ENCODE measurements around the gene RAD18.

The RAD18 gene

DNA sequence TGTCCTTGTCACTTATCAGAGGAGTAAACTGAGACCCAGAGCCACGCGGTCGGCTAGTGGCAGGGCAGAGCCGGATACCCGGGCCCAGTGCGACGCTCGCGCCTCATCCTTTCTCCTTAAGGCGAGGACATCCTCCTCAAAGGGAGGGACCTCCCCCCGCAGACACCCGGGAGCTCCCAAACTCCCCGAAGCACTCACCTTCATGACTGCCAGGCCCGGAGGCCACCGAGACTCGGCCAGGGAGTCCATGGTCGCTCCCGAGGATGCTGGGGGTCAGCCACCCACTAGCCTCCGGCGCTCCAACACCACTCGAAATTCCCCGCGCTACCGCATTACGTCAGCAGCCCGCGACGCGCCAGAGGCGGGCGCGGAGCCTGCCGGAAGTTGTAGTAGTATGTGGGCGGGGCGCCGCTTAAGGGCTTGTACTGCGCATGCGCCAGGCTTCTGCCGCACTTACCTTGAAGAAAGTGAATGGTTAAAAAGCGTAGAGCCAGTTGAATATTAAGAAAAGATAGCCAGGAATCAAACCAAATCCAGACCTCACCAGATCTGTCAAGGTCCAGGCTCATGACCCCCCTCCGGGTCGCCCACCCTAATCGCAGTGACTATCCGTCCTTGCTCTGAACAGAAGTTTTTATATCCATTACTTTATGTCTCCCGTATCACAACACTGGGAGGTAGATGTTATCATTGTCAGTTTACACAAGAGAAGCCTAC, at the start of gene RAD18 (continued):
- TF ChIP-seq YY1 (tag by site-specific recombination; IDR thresholded peaks at IDR 0.05) (peak; percentile 55), ZNF530 (tag by site-specific recombination; IDR thresholded peaks at IDR 0.05; ENCODE audit: low read depth) (no peak), ZNF791 (tag by site-specific recombination; IDR thresholded peaks at IDR 0.05) (no peak), BCL11B (tag by site-specific recombination; IDR thresholded peaks at IDR 0.05; ENCODE audit: low read depth) (no peak), PRDM1 (tag by site-specific recombination; IDR thresholded peaks at IDR 0.05) (no peak), ZNF830 (tag by site-specific recombination; IDR thresholded peaks at IDR 0.05; ENCODE audit: low read depth) (no peak), TCF7L2 (IDR thresholded peaks at IDR 0.05; ENCODE audit: borderline replicate concordance, low read depth, low read length) (no peak), ZEB2 (tag by site-specific recombination; IDR thresholded peaks at IDR 0.05) (peak; percentile 60; the same call in 1 of the 2 replicates), ZNF2 (tag by site-specific recombination; IDR thresholded peaks at IDR 0.05) (no peak), ZNF629 (tag by site-specific recombination; IDR thresholded peaks at IDR 0.05) (peak; percentile 97), GLIS2 (tag by site-specific recombination; IDR thresholded peaks at IDR 0.05) (peak; percentile 97), KLF7 (tag by site-specific recombination; IDR thresholded peaks at IDR 0.05; ENCODE audit: borderline replicate concordance) (no peak), WT1 (tag by site-specific recombination; IDR thresholded peaks at IDR 0.05) (peak; percentile 60; the same call in 1 of the 2 replicates), ZNF558 (tag by site-specific recombination; IDR thresholded peaks at IDR 0.05) (no peak), ZBTB48 (tag by site-specific recombination; IDR thresholded peaks at IDR 0.05) (no peak), ZNF114 (tag by site-specific recombination; IDR thresholded peaks at IDR 0.05) (no peak), ZNF184 (tag by site-specific recombination; IDR thresholded peaks at IDR 0.05) (no peak), ZNF19 (tag by site-specific recombination; IDR thresholded peaks at IDR 0.05; ENCODE audit: low read depth) (no peak), OVOL3 (tag by site-specific recombination; IDR thresholded peaks at IDR 0.05) (no peak), ZNF626 (tag by site-specific recombination; IDR thresholded peaks at IDR 0.05) (no peak), ZFP37 (tag by site-specific recombination; IDR thresholded peaks at IDR 0.05) (0 out of 2 replicates have a peak, but pooled peaks have one; percentile 82), ZNF677 (tag by site-specific recombination; IDR thresholded peaks at IDR 0.05) (no peak), ZXDB (tag by site-specific recombination; IDR thresholded peaks at IDR 0.05) (peak; percentile 85)
- TF ChIP-seq, protein P1, sequence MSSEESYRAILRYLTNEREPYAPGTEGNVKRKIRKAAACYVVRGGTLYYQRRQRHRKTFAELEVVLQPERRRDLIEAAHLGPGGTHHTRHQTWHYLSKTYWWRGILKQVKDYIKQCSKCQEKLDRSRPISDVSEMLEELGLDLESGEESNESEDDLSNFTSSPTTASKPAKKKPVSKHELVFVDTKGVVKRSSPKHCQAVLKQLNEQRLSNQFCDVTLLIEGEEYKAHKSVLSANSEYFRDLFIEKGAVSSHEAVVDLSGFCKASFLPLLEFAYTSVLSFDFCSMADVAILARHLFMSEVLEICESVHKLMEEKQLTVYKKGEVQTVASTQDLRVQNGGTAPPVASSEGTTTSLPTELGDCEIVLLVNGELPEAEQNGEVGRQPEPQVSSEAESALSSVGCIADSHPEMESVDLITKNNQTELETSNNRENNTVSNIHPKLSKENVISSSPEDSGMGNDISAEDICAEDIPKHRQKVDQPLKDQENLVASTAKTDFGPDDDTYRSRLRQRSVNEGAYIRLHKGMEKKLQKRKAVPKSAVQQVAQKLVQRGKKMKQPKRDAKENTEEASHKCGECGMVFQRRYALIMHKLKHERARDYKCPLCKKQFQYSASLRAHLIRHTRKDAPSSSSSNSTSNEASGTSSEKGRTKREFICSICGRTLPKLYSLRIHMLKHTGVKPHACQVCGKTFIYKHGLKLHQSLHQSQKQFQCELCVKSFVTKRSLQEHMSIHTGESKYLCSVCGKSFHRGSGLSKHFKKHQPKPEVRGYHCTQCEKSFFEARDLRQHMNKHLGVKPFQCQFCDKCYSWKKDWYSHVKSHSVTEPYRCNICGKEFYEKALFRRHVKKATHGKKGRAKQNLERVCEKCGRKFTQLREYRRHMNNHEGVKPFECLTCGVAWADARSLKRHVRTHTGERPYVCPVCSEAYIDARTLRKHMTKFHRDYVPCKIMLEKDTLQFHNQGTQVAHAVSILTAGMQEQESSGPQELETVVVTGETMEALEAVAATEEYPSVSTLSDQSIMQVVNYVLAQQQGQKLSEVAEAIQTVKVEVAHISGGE (tag by site-specific recombination; conservative IDR thresholded peaks at IDR 0.05; ENCODE audit: low read depth) = peak; percentile 24
- TF ChIP-seq, protein P2, sequence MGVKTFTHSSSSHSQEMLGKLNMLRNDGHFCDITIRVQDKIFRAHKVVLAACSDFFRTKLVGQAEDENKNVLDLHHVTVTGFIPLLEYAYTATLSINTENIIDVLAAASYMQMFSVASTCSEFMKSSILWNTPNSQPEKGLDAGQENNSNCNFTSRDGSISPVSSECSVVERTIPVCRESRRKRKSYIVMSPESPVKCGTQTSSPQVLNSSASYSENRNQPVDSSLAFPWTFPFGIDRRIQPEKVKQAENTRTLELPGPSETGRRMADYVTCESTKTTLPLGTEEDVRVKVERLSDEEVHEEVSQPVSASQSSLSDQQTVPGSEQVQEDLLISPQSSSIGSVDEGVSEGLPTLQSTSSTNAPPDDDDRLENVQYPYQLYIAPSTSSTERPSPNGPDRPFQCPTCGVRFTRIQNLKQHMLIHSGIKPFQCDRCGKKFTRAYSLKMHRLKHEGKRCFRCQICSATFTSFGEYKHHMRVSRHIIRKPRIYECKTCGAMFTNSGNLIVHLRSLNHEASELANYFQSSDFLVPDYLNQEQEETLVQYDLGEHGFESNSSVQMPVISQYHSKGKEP (tag by site-specific recombination; IDR thresholded peaks at IDR 0.05) = no peak
- TF ChIP-seq, protein P3, sequence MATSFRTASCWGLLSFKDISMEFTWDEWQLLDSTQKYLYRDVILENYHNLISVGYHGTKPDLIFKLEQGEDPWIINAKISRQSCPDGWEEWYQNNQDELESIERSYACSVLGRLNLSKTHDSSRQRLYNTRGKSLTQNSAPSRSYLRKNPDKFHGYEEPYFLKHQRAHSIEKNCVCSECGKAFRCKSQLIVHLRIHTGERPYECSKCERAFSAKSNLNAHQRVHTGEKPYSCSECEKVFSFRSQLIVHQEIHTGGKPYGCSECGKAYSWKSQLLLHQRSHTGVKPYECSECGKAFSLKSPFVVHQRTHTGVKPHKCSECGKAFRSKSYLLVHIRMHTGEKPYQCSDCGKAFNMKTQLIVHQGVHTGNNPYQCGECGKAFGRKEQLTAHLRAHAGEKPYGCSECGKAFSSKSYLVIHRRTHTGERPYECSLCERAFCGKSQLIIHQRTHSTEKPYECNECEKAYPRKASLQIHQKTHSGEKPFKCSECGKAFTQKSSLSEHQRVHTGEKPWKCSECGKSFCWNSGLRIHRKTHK (tag by site-specific recombination; IDR thresholded peaks at IDR 0.05) = no peak
- TF ChIP-seq, protein P4, sequence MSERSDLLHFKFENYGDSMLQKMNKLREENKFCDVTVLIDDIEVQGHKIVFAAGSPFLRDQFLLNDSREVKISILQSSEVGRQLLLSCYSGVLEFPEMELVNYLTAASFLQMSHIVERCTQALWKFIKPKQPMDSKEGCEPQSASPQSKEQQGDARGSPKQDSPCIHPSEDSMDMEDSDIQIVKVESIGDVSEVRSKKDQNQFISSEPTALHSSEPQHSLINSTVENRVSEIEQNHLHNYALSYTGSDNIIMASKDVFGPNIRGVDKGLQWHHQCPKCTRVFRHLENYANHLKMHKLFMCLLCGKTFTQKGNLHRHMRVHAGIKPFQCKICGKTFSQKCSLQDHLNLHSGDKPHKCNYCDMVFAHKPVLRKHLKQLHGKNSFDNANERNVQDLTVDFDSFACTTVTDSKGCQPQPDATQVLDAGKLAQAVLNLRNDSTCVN (tag by site-specific recombination; optimal IDR thresholded peaks at IDR 0.05) = peak; percentile 64
- TF ChIP-seq, protein P5, sequence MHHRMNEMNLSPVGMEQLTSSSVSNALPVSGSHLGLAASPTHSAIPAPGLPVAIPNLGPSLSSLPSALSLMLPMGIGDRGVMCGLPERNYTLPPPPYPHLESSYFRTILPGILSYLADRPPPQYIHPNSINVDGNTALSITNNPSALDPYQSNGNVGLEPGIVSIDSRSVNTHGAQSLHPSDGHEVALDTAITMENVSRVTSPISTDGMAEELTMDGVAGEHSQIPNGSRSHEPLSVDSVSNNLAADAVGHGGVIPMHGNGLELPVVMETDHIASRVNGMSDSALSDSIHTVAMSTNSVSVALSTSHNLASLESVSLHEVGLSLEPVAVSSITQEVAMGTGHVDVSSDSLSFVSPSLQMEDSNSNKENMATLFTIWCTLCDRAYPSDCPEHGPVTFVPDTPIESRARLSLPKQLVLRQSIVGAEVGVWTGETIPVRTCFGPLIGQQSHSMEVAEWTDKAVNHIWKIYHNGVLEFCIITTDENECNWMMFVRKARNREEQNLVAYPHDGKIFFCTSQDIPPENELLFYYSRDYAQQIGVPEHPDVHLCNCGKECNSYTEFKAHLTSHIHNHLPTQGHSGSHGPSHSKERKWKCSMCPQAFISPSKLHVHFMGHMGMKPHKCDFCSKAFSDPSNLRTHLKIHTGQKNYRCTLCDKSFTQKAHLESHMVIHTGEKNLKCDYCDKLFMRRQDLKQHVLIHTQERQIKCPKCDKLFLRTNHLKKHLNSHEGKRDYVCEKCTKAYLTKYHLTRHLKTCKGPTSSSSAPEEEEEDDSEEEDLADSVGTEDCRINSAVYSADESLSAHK (tag by site-specific recombination; IDR thresholded peaks at IDR 0.05) = no peak
- TF ChIP-seq, protein P6, sequence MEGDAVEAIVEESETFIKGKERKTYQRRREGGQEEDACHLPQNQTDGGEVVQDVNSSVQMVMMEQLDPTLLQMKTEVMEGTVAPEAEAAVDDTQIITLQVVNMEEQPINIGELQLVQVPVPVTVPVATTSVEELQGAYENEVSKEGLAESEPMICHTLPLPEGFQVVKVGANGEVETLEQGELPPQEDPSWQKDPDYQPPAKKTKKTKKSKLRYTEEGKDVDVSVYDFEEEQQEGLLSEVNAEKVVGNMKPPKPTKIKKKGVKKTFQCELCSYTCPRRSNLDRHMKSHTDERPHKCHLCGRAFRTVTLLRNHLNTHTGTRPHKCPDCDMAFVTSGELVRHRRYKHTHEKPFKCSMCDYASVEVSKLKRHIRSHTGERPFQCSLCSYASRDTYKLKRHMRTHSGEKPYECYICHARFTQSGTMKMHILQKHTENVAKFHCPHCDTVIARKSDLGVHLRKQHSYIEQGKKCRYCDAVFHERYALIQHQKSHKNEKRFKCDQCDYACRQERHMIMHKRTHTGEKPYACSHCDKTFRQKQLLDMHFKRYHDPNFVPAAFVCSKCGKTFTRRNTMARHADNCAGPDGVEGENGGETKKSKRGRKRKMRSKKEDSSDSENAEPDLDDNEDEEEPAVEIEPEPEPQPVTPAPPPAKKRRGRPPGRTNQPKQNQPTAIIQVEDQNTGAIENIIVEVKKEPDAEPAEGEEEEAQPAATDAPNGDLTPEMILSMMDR (tag by site-specific recombination; IDR thresholded peaks at IDR 0.05) = no peak
